ENCODE data around the gene CCDC148.

- TF ChIP-seq, protein P1, sequence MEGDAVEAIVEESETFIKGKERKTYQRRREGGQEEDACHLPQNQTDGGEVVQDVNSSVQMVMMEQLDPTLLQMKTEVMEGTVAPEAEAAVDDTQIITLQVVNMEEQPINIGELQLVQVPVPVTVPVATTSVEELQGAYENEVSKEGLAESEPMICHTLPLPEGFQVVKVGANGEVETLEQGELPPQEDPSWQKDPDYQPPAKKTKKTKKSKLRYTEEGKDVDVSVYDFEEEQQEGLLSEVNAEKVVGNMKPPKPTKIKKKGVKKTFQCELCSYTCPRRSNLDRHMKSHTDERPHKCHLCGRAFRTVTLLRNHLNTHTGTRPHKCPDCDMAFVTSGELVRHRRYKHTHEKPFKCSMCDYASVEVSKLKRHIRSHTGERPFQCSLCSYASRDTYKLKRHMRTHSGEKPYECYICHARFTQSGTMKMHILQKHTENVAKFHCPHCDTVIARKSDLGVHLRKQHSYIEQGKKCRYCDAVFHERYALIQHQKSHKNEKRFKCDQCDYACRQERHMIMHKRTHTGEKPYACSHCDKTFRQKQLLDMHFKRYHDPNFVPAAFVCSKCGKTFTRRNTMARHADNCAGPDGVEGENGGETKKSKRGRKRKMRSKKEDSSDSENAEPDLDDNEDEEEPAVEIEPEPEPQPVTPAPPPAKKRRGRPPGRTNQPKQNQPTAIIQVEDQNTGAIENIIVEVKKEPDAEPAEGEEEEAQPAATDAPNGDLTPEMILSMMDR (IDR thresholded peaks at IDR 0.05; ENCODE audit: insufficient read depth, low read depth, low read length): no peak
- TF ChIP-seq EZH2 (IDR thresholded peaks at IDR 0.05; ENCODE audit: insufficient read depth, low read length): no peak
Observed at GRCh38 chr2:158488442-158489216, 32.1 kb upstream of the CCDC148 start.
